Measurements from ENCODE around the gene RUNX2. TPM values are rescaled to one million over a fixed set of nuclear protein-coding genes. Genes with fewer than 3 reads are reported as not detected.

The RUNX2 gene
- total and polyA plus RNA-seq, 2 donors from 2014 or later: 2.3 to 4.7 TPM

DNA sequence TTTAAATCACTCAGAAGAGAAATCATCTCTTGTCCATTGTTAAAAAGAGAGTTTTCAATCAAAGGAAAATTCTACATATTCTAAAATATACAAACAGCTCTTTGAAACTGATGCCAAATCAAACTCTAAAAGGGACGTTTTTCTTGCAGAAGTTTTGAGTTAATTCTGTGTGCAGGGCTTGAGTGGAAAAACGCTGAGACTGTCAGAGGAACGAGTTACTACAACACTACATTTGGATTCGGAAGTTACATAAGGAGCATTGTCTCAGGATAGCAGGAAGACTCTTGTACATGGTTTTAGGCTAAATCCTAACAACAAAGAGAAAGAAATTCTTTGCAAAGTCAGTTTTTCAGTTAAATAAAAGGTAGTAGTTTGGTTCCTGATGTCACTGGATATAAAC lies 205.3 kb downstream of the RUNX2 start:
- no peak for FAIRE-seq
- Histone ChIP-seq H3K4me1 (ENCODE audit: control insufficient read depth in 2 of 3, insufficient read depth in 2 of 3, low read depth in 1 of 3, low read length in 3 of 3) (no peaks in the 10 kb centered on the region), H3K27ac (ENCODE audit: low read depth in 2 of 2, low read length in 2 of 2) (no peak overlapping the region), H3K9ac (ENCODE audit: low read length in 3 of 3) (no peak overlapping the region), H3K9me3 (ENCODE audit: control insufficient read depth in 2 of 3, insufficient read depth in 1 of 3, low read length in 3 of 3) (no peaks in the 10 kb centered on the region), H3K27me3 (ENCODE audit: control insufficient read depth, insufficient read depth, low read length) (no peaks in the 10 kb centered on the region), H3K4me3 (ENCODE audit: low read length in 3 of 3) (no peak overlapping the region), H3K36me3 (ENCODE audit: control insufficient read depth in 2 of 3, insufficient read depth in 3 of 3, low read length in 3 of 3) (no peaks in the 10 kb centered on the region)
- intact Hi-C loops (cut with DNase I): no loop called here
- DNase-seq: peak in 1 of 5 donors; percentile 61
- TF ChIP-seq, protein P1, sequence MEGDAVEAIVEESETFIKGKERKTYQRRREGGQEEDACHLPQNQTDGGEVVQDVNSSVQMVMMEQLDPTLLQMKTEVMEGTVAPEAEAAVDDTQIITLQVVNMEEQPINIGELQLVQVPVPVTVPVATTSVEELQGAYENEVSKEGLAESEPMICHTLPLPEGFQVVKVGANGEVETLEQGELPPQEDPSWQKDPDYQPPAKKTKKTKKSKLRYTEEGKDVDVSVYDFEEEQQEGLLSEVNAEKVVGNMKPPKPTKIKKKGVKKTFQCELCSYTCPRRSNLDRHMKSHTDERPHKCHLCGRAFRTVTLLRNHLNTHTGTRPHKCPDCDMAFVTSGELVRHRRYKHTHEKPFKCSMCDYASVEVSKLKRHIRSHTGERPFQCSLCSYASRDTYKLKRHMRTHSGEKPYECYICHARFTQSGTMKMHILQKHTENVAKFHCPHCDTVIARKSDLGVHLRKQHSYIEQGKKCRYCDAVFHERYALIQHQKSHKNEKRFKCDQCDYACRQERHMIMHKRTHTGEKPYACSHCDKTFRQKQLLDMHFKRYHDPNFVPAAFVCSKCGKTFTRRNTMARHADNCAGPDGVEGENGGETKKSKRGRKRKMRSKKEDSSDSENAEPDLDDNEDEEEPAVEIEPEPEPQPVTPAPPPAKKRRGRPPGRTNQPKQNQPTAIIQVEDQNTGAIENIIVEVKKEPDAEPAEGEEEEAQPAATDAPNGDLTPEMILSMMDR (IDR thresholded peaks at IDR 0.05; ENCODE audit: borderline replicate concordance, extremely low read depth, insufficient read depth): no peak

DNA sequence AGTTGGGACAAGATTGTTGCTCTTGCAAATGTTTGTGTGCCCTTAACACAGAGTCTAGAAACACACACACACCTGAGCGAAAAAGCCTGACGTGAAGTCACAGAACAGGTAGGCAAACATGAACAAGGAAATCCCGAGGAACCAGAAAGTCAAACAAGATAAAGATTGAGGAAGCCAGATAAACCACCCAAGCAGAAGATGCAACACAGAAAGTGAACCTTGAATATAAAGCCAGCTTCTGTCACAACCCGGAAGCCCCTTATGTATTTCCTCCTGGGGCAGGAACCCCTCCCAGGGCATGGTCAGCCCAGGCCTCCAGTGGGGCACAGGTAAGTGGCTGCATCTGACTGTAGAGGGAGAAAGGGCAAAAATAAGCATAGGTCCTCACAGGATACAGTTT lies 207.8 kb downstream of the RUNX2 start:
- no peak for FAIRE-seq
- H3K27ac ChIP-seq (ENCODE audit: low read depth in 2 of 2, low read length in 2 of 2): no peak overlapping the region
- intact Hi-C loops (cut with DNase I): no loop called here

DNA sequence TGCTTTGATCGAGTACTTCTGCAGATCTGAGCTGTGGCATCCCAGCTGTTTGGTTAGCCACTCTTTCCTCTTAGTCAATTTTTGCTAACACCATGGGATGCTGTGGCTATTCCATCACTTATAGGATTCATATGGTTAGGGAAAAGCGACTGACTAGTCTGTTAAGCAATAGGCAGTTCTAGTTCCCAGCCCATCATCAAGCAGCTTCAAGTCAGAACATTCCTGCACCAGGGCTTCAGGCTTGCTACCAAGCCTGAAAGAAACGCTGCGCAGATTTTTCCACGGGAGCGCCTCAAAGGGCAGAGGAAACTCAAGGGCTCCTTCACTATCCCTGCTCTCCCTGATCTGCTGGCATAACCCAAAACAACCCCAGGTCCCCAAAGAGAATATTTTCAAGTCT lies 209.4 kb downstream of the RUNX2 start:
- H3K4me3 ChIP-seq (ENCODE audit: low read length in 3 of 3): no peak overlapping the region
- no peak for FAIRE-seq
- intact Hi-C loops (cut with DNase I): no loop called here
- TF ChIP-seq, protein P1 (IDR thresholded peaks at IDR 0.05; ENCODE audit: borderline replicate concordance, extremely low read depth, insufficient read depth): no peak
- H3K27ac ChIP-seq (ENCODE audit: low read depth in 2 of 2, low read length in 2 of 2): no peak overlapping the region
- H3K27me3 ChIP-seq (ENCODE audit: control insufficient read depth, insufficient read depth, low read length): no peaks in the 10 kb centered on the region
- H3K9ac ChIP-seq (ENCODE audit: low read length in 3 of 3): no peak overlapping the region
- H3K9me3 ChIP-seq (ENCODE audit: control insufficient read depth in 2 of 3, insufficient read depth in 1 of 3, low read length in 3 of 3): no peaks in the 10 kb centered on the region
- no peak for DNase-seq
- H3K36me3 ChIP-seq (ENCODE audit: control insufficient read depth in 2 of 3, insufficient read depth in 3 of 3, low read length in 3 of 3): no peaks in the 10 kb centered on the region
- H3K4me1 ChIP-seq (ENCODE audit: control insufficient read depth in 2 of 3, insufficient read depth in 2 of 3, low read depth in 1 of 3, low read length in 3 of 3): peaks cover 0 to 3% (median 0%) of the 10 kb centered on the region in 3 donors

More for the DNA sequence above, 207.8 kb downstream of the RUNX2 start:
- TF ChIP-seq, protein P1 (IDR thresholded peaks at IDR 0.05; ENCODE audit: borderline replicate concordance, extremely low read depth, insufficient read depth): no peak
- no peak for DNase-seq
- no peak overlapping the region for H3K4me3 ChIP-seq (ENCODE audit: low read length in 3 of 3)
- H3K9ac ChIP-seq (ENCODE audit: low read length in 3 of 3): no peak overlapping the region
- no peaks in the 10 kb centered on the region for H3K27me3 ChIP-seq (ENCODE audit: control insufficient read depth, insufficient read depth, low read length)
- no peaks in the 10 kb centered on the region for H3K9me3 ChIP-seq (ENCODE audit: control insufficient read depth in 2 of 3, insufficient read depth in 1 of 3, low read length in 3 of 3)
- no peaks in the 10 kb centered on the region for H3K36me3 ChIP-seq (ENCODE audit: control insufficient read depth in 2 of 3, insufficient read depth in 3 of 3, low read length in 3 of 3)
- H3K4me1 ChIP-seq (ENCODE audit: control insufficient read depth in 2 of 3, insufficient read depth in 2 of 3, low read depth in 1 of 3, low read length in 3 of 3): peaks cover 0 to 3% (median 0%) of the 10 kb centered on the region in 3 donors
